Activated CD8-positive, alpha-beta T cell treated with anti-CD3 and anti-CD28 coated beads, Interleukin-2, amount 10 ng/mL, durations not matched to agents 7 days and 5 days (primary cell): ENCODE measurements around the gene CNKSR2. TPM values are rescaled to one million over a fixed set of nuclear protein-coding genes. Genes with fewer than 3 reads are reported as not detected.
"Not testable (repeated sequence)": the region's sequence is repeated elsewhere in the genome, so short reads cannot be mapped to it uniquely, and the experiment has no call there.

Experiments
- ATAC-seq: fragments of 150-1000 bp; cut with Tn5 transposase; one replicate; pipeline ENCODE4 v1.10.0; 2021; ENCODE audit warnings: moderate library complexity
- CTCF ChIA-PET: fragments of 350-600 bp; sonication (Branson Sonifier 250); formaldehyde crosslinking; loops from one replicate; lab custom pipeline; 2021; ENCODE audit warnings: antibody characterized with exemption; lab: Charles Lee
- POLR2A ChIA-PET: fragments of 350-600 bp; sonication (Branson Sonifier 250); formaldehyde crosslinking; loops from one replicate; lab custom pipeline; 2021; ENCODE audit warnings: antibody characterized with exemption; lab: Charles Lee
- DNase-seq: peaks from one replicate; pipeline ENCODE4 v3.0.0-alpha.2; 2020
- H3K27ac Mint-ChIP-seq: one replicate; pipeline ENCODE4 v1.8.0; 2021; ENCODE audit warnings: mild to moderate bottlenecking, mixed read lengths
- H3K27me3 Mint-ChIP-seq: one replicate; pipeline ENCODE4 v1.8.0; 2021; ENCODE audit warnings: low read depth, mixed read lengths
- H3K36me3 Mint-ChIP-seq: one replicate; pipeline ENCODE4 v1.8.0; 2021; ENCODE audit warnings: low read depth, mixed read lengths
- H3K4me1 Mint-ChIP-seq: one replicate; pipeline ENCODE4 v1.8.0; 2021; ENCODE audit warnings: low read depth, mixed read lengths
- H3K4me3 Mint-ChIP-seq: one replicate; pipeline ENCODE4 v1.8.0; 2021; ENCODE audit warnings: mild to moderate bottlenecking, mixed read lengths
- H3K9me3 Mint-ChIP-seq: one replicate; pipeline ENCODE4 v1.8.0; 2022; ENCODE audit warnings: mixed read lengths; ENCODE audit not compliant: insufficient read depth
- total RNA-seq, 2 experiments: library from RNA; stranded (reverse); gene quantifications; one replicate each; pipeline ENCODE4 v1.2.3, GENCODE V29; 2021

CNKSR2 gene
- total RNA-seq, 2 experiments from 2014 or later = 11.0 to 11.1 TPM

DNA sequence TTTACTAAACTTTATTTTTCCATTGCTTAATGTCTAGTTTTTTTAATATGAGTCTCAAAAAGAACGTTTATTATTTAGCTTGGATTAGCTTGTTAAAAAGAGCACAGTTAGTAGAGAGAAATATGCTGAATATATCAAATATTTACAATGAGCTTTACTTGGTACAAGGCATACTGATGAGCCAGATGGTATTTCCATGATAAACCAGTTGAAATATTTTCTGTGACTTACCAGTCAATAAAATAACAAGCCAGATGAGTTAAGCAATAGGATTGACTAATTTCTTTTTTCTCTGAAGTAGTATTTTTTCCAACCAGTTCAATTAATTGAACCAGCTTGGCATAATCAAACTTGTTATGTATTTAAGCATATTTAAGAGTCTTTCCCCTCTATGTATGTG, 149.8 kb downstream of the CNKSR2 start:
- DNase-seq (no peak), ATAC-seq (no peak)
- Mint-ChIP-seq H3K4me3 (no peak overlapping the region), H3K27me3 (no peaks in the 10 kb centered on the region), H3K4me1 (no peaks in the 10 kb centered on the region), H3K36me3 (no peaks in the 10 kb centered on the region), H3K27ac (no peak overlapping the region), H3K9me3 (no peaks in the 10 kb centered on the region)
- CTCF ChIA-PET = no interaction called here
- POLR2A ChIA-PET = no interaction called here

DNA sequence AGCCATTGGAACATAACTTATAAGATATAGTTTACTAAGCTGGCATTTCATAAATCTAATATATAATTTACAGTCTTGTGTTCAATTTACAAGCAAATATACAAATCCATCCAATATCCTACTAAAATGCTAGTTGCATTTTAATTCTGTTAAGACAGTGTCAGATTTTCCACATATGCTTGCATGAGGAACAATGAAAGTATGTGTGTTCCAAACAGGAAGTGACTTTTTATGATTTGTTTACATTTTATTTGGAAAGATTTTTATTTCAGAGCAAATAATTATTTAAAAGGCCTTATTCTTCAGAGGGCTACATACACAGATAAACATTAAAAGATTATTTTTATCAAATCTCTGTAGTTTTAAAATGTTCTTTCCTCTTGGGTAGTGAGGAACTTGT, 153.9 kb downstream of the CNKSR2 start:
- Mint-ChIP-seq H3K4me3 (no peak overlapping the region), H3K4me1 (no peaks in the 10 kb centered on the region)
- CTCF ChIA-PET = no interaction called here

DNA sequence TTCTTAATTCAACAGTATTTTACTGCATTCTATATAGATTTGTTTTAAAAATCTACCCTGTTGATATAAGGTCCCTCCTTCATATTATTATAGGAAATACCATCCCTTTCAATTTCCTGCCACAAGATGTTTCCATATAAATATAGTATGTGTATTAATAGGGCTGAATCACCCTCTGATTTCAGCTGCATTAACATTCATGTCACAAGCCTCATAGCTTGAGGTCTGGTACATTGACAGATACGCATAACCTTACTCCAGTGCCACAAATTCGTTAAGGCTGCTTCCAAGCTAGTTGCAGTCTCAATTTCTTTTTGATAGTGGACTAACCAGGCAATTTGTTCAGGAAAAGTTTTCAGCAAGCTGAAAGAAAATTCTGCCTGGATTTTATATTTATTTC, 155.6 kb downstream of the CNKSR2 start:
- ChIA-PET CTCF (no interaction called here), POLR2A (no interaction called here)
- Mint-ChIP-seq H3K27ac (no peak overlapping the region), H3K9me3 (no peaks in the 10 kb centered on the region), H3K27me3 (no peaks in the 10 kb centered on the region), H3K36me3 (peaks cover 1% of the 10 kb centered on the region), H3K4me3 (no peak overlapping the region), H3K4me1 (no peaks in the 10 kb centered on the region)
- no peak for ATAC-seq
- DNase-seq = no peak

More for the DNA sequence above, 153.9 kb downstream of the CNKSR2 start:
- Mint-ChIP-seq H3K36me3 (no peaks in the 10 kb centered on the region), H3K27ac (no peak overlapping the region), H3K27me3 (no peaks in the 10 kb centered on the region), H3K9me3 (no peaks in the 10 kb centered on the region)
- ATAC-seq (no peak), DNase-seq (no peak)
- POLR2A ChIA-PET = no interaction called here

DNA sequence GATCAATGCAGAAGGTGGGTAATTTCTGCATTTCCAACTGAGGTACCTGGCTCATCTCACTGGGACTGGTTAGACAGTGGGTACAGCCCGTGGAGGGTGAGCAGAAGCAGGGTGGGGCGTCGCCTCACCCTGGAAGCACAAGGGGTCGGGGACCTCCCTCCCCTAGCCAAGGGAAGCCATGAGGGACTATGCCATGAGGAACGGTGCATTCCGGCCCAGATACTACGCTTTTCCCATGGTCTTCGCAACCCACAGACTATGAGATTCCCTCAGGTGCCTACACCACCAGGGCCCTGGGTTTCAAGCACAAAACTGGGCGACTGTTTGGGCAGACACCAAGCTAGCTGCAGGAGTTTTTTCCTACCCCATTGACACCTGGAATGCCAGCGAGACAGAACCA, 170.4 kb downstream of the CNKSR2 start:
- DNase-seq, POLR2A ChIA-PET, H3K4me1 Mint-ChIP-seq, H3K9me3 Mint-ChIP-seq, ATAC-seq, H3K4me3 Mint-ChIP-seq, H3K27ac Mint-ChIP-seq, H3K27me3 Mint-ChIP-seq, H3K36me3 Mint-ChIP-seq, CTCF ChIA-PET: not testable (repeated sequence)

DNA sequence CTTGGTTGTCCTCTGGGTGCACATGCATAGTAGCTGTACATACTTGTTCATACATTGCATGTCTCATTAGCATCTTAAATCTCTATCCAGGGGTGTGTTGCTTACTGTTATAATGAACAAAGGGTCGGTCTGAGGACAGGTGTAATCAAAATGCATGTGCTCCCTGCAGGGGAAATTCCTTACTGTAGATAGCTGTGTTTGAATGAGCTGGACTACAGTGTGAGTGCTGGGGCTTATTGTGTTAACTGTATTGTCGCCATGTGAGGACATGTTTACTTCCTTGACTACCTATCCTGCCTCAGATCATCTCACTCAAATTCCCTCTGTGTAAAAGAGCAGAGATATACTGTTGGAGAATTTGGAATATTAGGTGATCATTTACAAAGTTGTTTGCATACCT, 185.2 kb downstream of the CNKSR2 start:
- DNase-seq = no peak
- Mint-ChIP-seq H3K4me1 (no peaks in the 10 kb centered on the region), H3K27ac (no peak overlapping the region), H3K4me3 (no peak overlapping the region), H3K27me3 (no peaks in the 10 kb centered on the region), H3K36me3 (peaks cover 6% of the 10 kb centered on the region), H3K9me3 (no peaks in the 10 kb centered on the region)
- ATAC-seq = no peak
- CTCF ChIA-PET = no interaction called here
- POLR2A ChIA-PET = no interaction called here

DNA sequence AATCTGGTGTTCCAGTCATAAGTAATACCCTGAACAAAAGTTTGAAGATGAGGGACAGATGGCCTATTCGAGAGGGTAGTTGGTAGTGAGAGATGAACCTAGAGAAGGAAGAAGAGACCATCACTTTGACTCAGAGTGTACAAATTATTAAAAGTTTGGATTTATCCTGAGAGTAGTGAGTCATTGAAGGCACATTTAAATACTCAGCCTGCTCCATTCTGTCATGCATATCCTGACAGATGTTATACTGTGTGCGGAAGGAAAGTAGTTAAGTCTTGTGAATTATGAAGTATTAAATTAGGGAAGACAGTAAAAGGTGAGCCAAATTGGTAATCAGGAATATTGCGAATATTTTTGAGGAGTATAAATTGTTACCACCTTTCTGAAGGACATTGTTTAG, 190.8 kb downstream of the CNKSR2 start:
- ChIA-PET POLR2A (no interaction called here), CTCF (no interaction called here)
- Mint-ChIP-seq H3K36me3 (peaks cover 6% of the 10 kb centered on the region), H3K27ac (no peak overlapping the region), H3K9me3 (no peaks in the 10 kb centered on the region), H3K27me3 (no peaks in the 10 kb centered on the region), H3K4me3 (no peak overlapping the region), H3K4me1 (no peaks in the 10 kb centered on the region)
- DNase-seq (no peak), ATAC-seq (no peak)

DNA sequence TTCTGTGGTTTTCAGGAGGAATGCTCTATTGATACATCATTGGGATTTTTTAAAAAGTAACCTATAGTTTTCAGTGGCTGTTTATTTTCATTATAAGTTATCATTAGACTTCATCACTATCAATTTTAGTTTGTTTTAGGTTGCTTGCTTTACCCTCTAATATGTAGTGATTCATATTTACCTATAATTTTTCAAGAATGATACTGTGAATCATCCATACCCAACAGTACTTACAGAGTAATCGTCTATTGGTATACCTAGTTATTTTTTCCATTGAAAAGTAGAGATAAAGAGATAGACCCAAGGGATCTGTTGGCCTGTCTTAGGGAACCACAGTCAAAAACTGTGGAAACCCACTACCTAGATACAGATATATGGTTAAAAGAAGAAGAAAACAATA, 200.6 kb downstream of the CNKSR2 start:
- H3K4me1 Mint-ChIP-seq = no peaks in the 10 kb centered on the region
- no peaks in the 10 kb centered on the region for H3K27me3 Mint-ChIP-seq
- peaks cover 12% of the 10 kb centered on the region for H3K36me3 Mint-ChIP-seq
- no peak overlapping the region for H3K27ac Mint-ChIP-seq
- ATAC-seq = no peak
- no peak overlapping the region for H3K4me3 Mint-ChIP-seq
- peaks cover 7% of the 10 kb centered on the region for H3K9me3 Mint-ChIP-seq
- ChIA-PET CTCF (no interaction called here), POLR2A (no interaction called here)
- no peak for DNase-seq

DNA sequence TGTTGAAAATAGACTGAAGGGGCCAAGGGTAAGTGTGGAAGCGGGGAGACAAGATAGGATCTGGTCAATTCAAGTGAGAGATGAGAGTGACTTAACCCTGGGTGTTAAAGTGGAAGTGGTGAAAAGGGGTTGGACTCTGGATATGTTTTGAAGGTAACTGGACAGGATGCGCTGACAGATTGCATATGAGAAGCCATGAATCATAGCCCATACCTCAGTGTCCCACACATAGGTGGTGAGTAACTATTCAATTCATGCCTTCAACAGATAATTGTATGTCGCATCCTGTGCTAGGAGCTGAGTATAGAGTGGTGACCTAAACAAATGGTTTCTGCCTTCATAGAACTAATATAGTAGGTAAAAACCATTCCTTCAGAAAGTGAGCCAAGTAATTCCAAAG, 207.3 kb downstream of the CNKSR2 start:
- Mint-ChIP-seq H3K4me3 (no peak overlapping the region), H3K27me3 (no peaks in the 10 kb centered on the region), H3K4me1 (no peaks in the 10 kb centered on the region), H3K9me3 (no peaks in the 10 kb centered on the region), H3K36me3 (peaks cover 7% of the 10 kb centered on the region), H3K27ac (no peak overlapping the region)
- DNase-seq (no peak), ATAC-seq (no peak)
- POLR2A ChIA-PET = no interaction called here
- CTCF ChIA-PET = no interaction called here

DNA sequence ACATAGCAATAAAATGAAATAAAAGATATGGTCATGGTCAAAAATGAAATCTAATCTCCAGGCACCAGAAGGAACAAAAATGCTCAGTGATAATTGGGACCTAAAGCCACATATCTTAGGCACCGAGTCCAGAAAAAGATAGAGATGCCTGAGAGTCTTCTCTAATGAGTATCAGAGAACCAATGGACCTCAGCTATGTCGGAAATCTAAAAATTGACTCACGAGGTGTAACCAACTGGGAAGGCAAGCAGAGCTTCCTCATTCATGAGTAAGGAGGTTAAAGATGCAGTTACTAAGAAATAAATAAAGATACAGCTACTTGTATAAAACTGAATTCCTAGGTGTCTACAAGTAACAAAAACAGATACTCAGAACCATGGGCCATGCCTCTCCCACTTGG, 211.8 kb downstream of the CNKSR2 start:
- H3K27ac Mint-ChIP-seq = no peak overlapping the region
- no peaks in the 10 kb centered on the region for H3K9me3 Mint-ChIP-seq
- ATAC-seq (no peak), DNase-seq (no peak)
- H3K4me1 Mint-ChIP-seq = peaks cover 6% of the 10 kb centered on the region
- peaks cover 8% of the 10 kb centered on the region for H3K36me3 Mint-ChIP-seq
- ChIA-PET POLR2A (no interaction called here), CTCF (no interaction called here)
- H3K4me3 Mint-ChIP-seq = no peak overlapping the region
- H3K27me3 Mint-ChIP-seq = no peaks in the 10 kb centered on the region

DNA sequence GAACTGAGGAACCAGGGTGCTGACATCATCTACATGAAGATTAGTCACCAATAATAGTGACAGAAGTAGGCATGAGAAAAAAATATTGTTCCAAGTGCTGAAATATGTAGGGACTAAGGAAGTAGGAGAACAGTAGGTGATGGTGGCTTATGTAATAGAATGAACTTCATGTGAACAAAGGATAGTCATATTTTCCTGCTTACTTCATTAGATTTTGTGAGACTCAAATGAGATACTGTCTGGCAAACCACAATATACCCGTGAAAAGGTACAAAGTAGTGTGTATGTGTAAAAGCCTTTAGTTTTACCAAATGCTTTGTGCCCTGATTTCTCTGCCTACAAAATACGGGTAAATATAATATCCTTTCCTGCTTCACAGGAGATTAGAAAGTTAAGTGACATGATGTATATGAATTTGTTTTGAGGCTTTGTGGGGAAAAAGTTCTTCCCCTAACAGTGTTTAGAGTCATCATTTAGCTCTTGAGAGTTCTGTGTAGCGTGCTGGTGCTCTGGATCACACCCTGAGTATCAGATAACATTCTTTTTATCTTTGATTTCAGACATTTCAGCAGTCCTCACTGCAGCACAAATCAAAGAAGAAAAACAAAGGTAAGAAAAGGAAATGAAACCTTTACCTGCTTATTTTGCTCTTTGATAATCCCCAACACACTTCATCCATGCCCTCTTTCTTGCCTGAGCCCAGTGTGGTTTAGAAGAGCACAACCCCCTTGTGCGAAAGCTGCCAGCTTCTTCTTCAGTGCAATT, 216.0 kb downstream of the CNKSR2 start:
- DNase-seq (no peak), ATAC-seq (no peak)
- Mint-ChIP-seq H3K27me3 (no peaks in the 10 kb centered on the region), H3K27ac (no peak overlapping the region), H3K36me3 (peaks cover 7% of the 10 kb centered on the region), H3K9me3 (no peaks in the 10 kb centered on the region), H3K4me1 (peaks cover 6% of the 10 kb centered on the region), H3K4me3 (no peak overlapping the region)
- ChIA-PET CTCF (no interaction called here), POLR2A (no interaction called here)

DNA sequence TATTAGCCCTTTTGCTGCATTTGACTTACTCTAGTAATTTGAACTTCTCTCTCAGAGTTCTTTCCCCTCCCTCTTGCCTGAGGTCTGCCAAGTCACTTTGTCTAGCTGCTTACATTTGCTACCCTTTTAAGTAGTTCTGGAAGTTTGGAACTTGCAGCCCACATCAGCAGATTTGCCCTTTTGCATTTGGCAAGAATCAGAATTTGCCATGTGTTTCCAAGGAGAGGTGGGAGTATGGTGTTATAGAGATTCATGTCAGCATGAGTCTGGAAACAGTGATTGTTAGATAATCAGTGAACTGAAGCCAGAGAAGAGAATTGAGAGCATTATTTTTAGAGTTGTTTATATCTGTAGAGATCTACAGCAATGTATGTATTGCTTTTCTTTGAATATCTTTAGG, 231.8 kb downstream of the CNKSR2 start:
- H3K36me3 Mint-ChIP-seq = peaks cover 2% of the 10 kb centered on the region
- ChIA-PET CTCF (no interaction called here), POLR2A (no interaction called here)
- ATAC-seq = no peak
- H3K27ac Mint-ChIP-seq = no peak overlapping the region
- H3K4me1 Mint-ChIP-seq = no peaks in the 10 kb centered on the region
- no peak overlapping the region for H3K4me3 Mint-ChIP-seq
- no peaks in the 10 kb centered on the region for H3K9me3 Mint-ChIP-seq
- no peak for DNase-seq
- no peaks in the 10 kb centered on the region for H3K27me3 Mint-ChIP-seq

DNA sequence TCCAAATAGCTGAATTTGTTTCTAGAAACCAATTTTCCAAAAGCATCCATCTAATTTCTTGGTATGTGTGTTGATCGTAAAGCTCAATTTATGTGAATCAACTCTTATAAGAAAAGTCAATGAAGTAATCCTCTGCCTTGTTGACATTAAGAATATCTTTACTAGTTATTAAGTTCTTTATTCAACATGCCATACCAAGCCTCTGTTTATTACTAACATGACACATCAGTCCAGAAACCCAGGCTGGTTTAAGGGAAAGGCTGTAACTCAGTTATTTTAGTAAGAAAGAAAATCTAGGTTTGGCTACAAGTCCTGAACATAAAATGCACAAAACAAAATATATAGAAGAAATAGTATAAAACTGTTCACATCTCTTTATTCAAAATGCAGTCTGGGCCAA, 235.9 kb downstream of the CNKSR2 start:
- H3K36me3 Mint-ChIP-seq = peaks cover 5% of the 10 kb centered on the region
- no peaks in the 10 kb centered on the region for H3K4me1 Mint-ChIP-seq
- ATAC-seq (no peak), DNase-seq (no peak)
- no peak overlapping the region for H3K27ac Mint-ChIP-seq
- no peak overlapping the region for H3K4me3 Mint-ChIP-seq
- no peaks in the 10 kb centered on the region for H3K9me3 Mint-ChIP-seq
- POLR2A ChIA-PET = no interaction called here
- no peaks in the 10 kb centered on the region for H3K27me3 Mint-ChIP-seq
- CTCF ChIA-PET = no interaction called here

DNA sequence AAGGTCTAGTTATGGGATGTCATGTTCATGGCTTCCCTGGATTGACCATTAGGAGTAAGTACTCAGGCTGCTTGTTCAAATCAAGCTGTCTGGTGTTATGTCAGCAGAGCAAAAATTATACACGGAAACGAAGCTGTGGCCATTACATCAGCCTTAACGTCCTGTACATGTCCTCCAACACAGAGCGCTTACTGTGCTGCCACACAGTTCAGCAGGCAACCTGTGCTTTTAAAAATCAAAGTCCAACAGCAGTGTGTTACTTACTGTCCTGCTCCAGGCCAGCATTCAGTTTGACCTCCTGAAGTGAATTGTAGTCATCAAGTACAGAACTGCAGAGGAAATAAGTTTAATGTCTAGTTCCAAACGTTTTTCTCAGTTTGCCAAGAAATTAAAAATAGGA, 237.9 kb downstream of the CNKSR2 start:
- no peak overlapping the region for H3K4me3 Mint-ChIP-seq
- no peaks in the 10 kb centered on the region for H3K9me3 Mint-ChIP-seq
- DNase-seq (no peak), ATAC-seq (no peak)
- H3K36me3 Mint-ChIP-seq = peaks cover 5% of the 10 kb centered on the region
- no peak overlapping the region for H3K27ac Mint-ChIP-seq
- no peaks in the 10 kb centered on the region for H3K4me1 Mint-ChIP-seq
- no peaks in the 10 kb centered on the region for H3K27me3 Mint-ChIP-seq
- CTCF ChIA-PET = no interaction called here
- POLR2A ChIA-PET = no interaction called here
